Stimulated activated CD4-positive, alpha-beta T cell treated with anti-CD3 and anti-CD28 coated beads, Interleukin-4, amount 100 ng/mL, for 1 hour (primary cell): ENCODE results near the gene UMODL1.

Experiments used
- DNase-seq: peaks from one replicate; pipeline ENCODE4 v3.0.0-alpha.2; 2020

The UMODL1 gene

GRCh38 chr21:42153746-42154145, 82.6 kb downstream of the UMODL1 start:
- DNase-seq, result no peak

- no peak for DNase-seq
These were observed 83.3 kb downstream of the UMODL1 start for GRCh38 chr21:42154237-42155044.

- no peak for DNase-seq
These were observed 84.1 kb downstream of the UMODL1 start for GRCh38 chr21:42155045-42155855.

- DNase-seq, result no peak
These were observed 85.8 kb downstream of the UMODL1 start for GRCh38 chr21:42156690-42157605.

- DNase-seq, result no peak
These were observed 86.6 kb downstream of the UMODL1 start for GRCh38 chr21:42157606-42158310.

- no peak for DNase-seq
These were observed 87.7 kb downstream of the UMODL1 start for GRCh38 chr21:42158846-42159245.

GRCh38 chr21:42159560-42160110, 88.5 kb downstream of the UMODL1 start:
- no peak for DNase-seq

- no peak for DNase-seq
These were observed 89.1 kb downstream of the UMODL1 start for GRCh38 chr21:42160111-42160721.

GRCh38 chr21:42160765-42161164, 89.6 kb downstream of the UMODL1 start:
- no peak for DNase-seq

GRCh38 chr21:42161401-42161955, 90.4 kb downstream of the UMODL1 start:
- no peak for DNase-seq

GRCh38 chr21:42161956-42162681, 91.0 kb downstream of the UMODL1 start:
- DNase-seq, result peak; percentile 25

- no peak for DNase-seq
These were observed 91.9 kb downstream of the UMODL1 start for GRCh38 chr21:42162831-42163510.

GRCh38 chr21:42163511-42163863, 92.4 kb downstream of the UMODL1 start:
- no peak for DNase-seq

- peak; percentile 54 for DNase-seq
These were observed 93.1 kb downstream of the UMODL1 start for GRCh38 chr21:42164064-42164789.

GRCh38 chr21:42164818-42165217, 93.7 kb downstream of the UMODL1 start:
- no peak for DNase-seq

GRCh38 chr21:42165901-42166300, 94.8 kb downstream of the UMODL1 start:
- DNase-seq, result no peak

GRCh38 chr21:42169758-42170157, 98.6 kb downstream of the UMODL1 start:
- no peak for DNase-seq

GRCh38 chr21:42171091-42172053, 100.3 kb downstream of the UMODL1 start:
- no peak for DNase-seq
